ENCODE measurements around the gene REEP1.

The REEP1 gene

DNA sequence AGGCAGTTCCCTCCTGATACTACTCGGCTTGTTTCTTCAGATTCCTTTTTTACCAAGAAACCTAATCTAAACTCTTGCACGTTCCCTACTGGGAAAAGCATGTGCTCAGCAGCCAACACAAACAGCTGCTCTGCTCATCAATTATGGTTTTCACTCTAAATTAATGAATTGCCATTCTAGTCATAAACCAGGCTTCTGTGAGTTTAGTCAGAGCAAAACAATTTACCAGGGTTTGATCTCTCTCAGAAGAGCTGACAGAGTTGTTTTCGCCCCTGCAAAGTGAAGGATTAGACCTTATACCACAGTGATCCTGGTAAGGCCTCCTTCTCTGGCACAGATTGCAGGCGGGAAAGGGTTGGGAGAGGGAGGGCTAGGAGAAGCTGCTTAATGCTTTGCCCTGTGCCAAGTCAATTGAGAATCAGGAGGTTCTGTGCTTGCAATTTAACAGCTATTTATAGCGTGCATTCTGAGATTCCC is 57.2 kb downstream of the REEP1 start:
- Histone ChIP-seq H3K27ac (no peak overlapping the region), H3K9me3 (ENCODE audit: severe bottlenecking) (no peaks in the 10 kb centered on the region), H3K36me3 (peaks cover 11% of the 10 kb centered on the region), H3K4me3 (ENCODE audit: low read depth, low read length) (no peak overlapping the region), H3K27me3 (ENCODE audit: insufficient read depth, low read depth, severe bottlenecking) (no peaks in the 10 kb centered on the region)
- no peak for DNase-seq
- no peak for TF ChIP-seq CTCF (IDR thresholded peaks at IDR 0.05; ENCODE audit: low read depth, low read length)

- H3K9me3 ChIP-seq (ENCODE audit: severe bottlenecking) = peaks cover 4% of the 10 kb centered on the region
- H3K27me3 ChIP-seq (ENCODE audit: insufficient read depth, low read depth, severe bottlenecking) = no peaks in the 10 kb centered on the region
- H3K36me3 ChIP-seq = peaks cover 11% of the 10 kb centered on the region
- H3K4me3 ChIP-seq (ENCODE audit: low read depth, low read length) = no peak overlapping the region
- no peak overlapping the region for H3K27ac ChIP-seq
- no peak for DNase-seq
- TF ChIP-seq CTCF (IDR thresholded peaks at IDR 0.05; ENCODE audit: low read depth, low read length) = no peak
Observed at GRCh38 chr2:86275962-86276361, 61.5 kb downstream of the REEP1 start.

DNA sequence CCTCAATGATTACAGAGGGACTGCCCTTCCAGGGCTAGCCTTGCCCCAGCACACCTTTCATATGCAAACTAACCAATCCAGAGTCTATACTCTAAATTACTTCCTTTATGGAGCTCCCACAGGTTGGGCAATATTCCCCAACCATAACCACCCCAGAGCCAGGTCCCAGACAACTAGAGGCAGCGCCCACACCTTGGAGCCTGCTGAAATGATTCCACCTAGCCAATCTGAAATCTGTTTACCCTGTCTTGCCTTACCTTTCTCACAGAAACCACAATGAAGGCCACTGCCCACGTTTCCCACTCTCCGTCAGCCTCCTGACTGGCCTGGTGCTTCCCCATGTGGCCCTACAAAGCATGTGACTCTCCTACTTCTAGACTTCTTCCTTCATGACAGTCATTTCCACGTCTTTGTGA is 62.0 kb downstream of the REEP1 start:
- Histone ChIP-seq H3K36me3 (peaks cover 11% of the 10 kb centered on the region), H3K27ac (no peak overlapping the region), H3K4me3 (ENCODE audit: low read depth, low read length) (no peak overlapping the region), H3K9me3 (ENCODE audit: severe bottlenecking) (peaks cover 8% of the 10 kb centered on the region), H3K27me3 (ENCODE audit: insufficient read depth, low read depth, severe bottlenecking) (no peaks in the 10 kb centered on the region)
- TF ChIP-seq CTCF (IDR thresholded peaks at IDR 0.05; ENCODE audit: low read depth, low read length) = no peak
- DNase-seq = no peak

- Histone ChIP-seq H3K27ac (no peak overlapping the region), H3K9me3 (ENCODE audit: severe bottlenecking) (peaks cover 8% of the 10 kb centered on the region), H3K27me3 (ENCODE audit: insufficient read depth, low read depth, severe bottlenecking) (no peaks in the 10 kb centered on the region), H3K4me3 (ENCODE audit: low read depth, low read length) (no peak overlapping the region), H3K36me3 (peaks cover 8% of the 10 kb centered on the region)
- TF ChIP-seq CTCF (IDR thresholded peaks at IDR 0.05; ENCODE audit: low read depth, low read length) = no peak
- peak; percentile 92 for DNase-seq
Observed at GRCh38 chr2:86274918-86275275, 62.5 kb downstream of the REEP1 start.

GRCh38 chr2:86274265-86274917 is 63.0 kb downstream of the REEP1 start:
- Histone ChIP-seq H3K9me3 (ENCODE audit: severe bottlenecking) (peaks cover 8% of the 10 kb centered on the region), H3K4me3 (ENCODE audit: low read depth, low read length) (no peak overlapping the region), H3K36me3 (peaks cover 4% of the 10 kb centered on the region; the same call in 1 of the 2 replicates), H3K27me3 (ENCODE audit: insufficient read depth, low read depth, severe bottlenecking) (no peaks in the 10 kb centered on the region), H3K27ac (no peak overlapping the region)
- no peak for TF ChIP-seq CTCF (IDR thresholded peaks at IDR 0.05; ENCODE audit: low read depth, low read length)
- DNase-seq = no peak

- no peak overlapping the region for H3K27ac ChIP-seq
- no peak for DNase-seq
- H3K9me3 ChIP-seq (ENCODE audit: severe bottlenecking) = peaks cover 8% of the 10 kb centered on the region
- no peak for TF ChIP-seq CTCF (IDR thresholded peaks at IDR 0.05; ENCODE audit: low read depth, low read length)
- H3K36me3 ChIP-seq = no peaks in the 10 kb centered on the region; the same call in 1 of the 2 replicates
- no peak overlapping the region for H3K4me3 ChIP-seq (ENCODE audit: low read depth, low read length)
- H3K27me3 ChIP-seq (ENCODE audit: insufficient read depth, low read depth, severe bottlenecking) = no peaks in the 10 kb centered on the region
Observed at GRCh38 chr2:86272111-86272510, 65.3 kb downstream of the REEP1 start.

All from WERI-Rb-1 (cell line).